Endothelial cell of umbilical vein (primary cell): Measurements from ENCODE around the gene PARD3B. TPM values are rescaled to one million over a fixed set of nuclear protein-coding genes. Genes with fewer than 3 reads are reported as not detected.

ENCODE experiments used
- BruUV-seq: library from RNA; stranded (reverse); fragments of 400-500 nt; replicated peaks from 2 replicates; lab custom pipeline; 2021; lab: Mats Ljungman, UMichigan
- CTCF ChIA-PET: fragments of 300-600, 350-600 bp; sonication (Branson Sonifier 250); formaldehyde crosslinking; loops from one replicate; lab custom pipeline; 2021; ENCODE audit warnings: antibody characterized with exemption, inconsistent platforms; lab: Charles Lee
- POLR2A ChIA-PET: fragments of 300-600, 350-600 bp; sonication (Branson Sonifier 250); formaldehyde crosslinking; loops from one replicate; lab custom pipeline; 2021; ENCODE audit warnings: antibody characterized with exemption, inconsistent platforms; lab: Charles Lee
- DNase-seq: peaks from one replicate; pipeline ENCODE4 v3.0.0-alpha.2; 2011; ENCODE audit warnings: low read depth, low spot score
- FAIRE-seq: peaks from 2 replicates; lab custom pipeline; 2011; peaks lifted over from hg19 to GRCh38; lab: Jason Lieb, UNC
- H2AFZ ChIP-seq: 2 replicates; pipeline ENCODE4 v1.6.0; 2012; ENCODE audit warnings: low read depth, low read length, control low read depth, inconsistent platforms
- H3K27ac ChIP-seq: 2 replicates; pipeline ENCODE4 v1.5.1; 2011; ENCODE audit warnings: low read depth, mild to moderate bottlenecking, control low read depth, low read length, moderate library complexity; ENCODE audit not compliant: insufficient read depth
- H3K27me3 ChIP-seq, 2 experiments: 2 replicates each; pipeline versions ENCODE4 v1.6.0 to v1.6.1; 2011; ENCODE audit warnings: low read length in 2 of 2, mixed read lengths in 1 of 2; ENCODE audit not compliant: control insufficient read depth in 2 of 2, insufficient read depth in 2 of 2
- H3K36me3 ChIP-seq, 2 experiments: 2 replicates in 1 of 2; 3 replicates in 1 of 2; pipeline ENCODE4 v1.5.1; 2011; ENCODE audit warnings: low read length in 2 of 2, mild to moderate bottlenecking in 1 of 2, moderate library complexity in 1 of 2; ENCODE audit not compliant: control insufficient read depth in 2 of 2, insufficient read depth in 2 of 2; ENCODE audit errors: extremely low read depth in 1 of 2
- H3K4me1 ChIP-seq: 3 replicates; pipeline ENCODE4 v1.5.1; 2011; ENCODE audit warnings: mild to moderate bottlenecking, low read length; ENCODE audit not compliant: control insufficient read depth, insufficient read depth; ENCODE audit errors: extremely low read depth
- H3K4me2 ChIP-seq: 2 replicates; pipeline ENCODE4 v1.6.1; 2011; ENCODE audit warnings: low read length, control low read depth, mixed read lengths; ENCODE audit not compliant: insufficient read depth
- H3K4me3 ChIP-seq, 3 experiments: fragments of 200-600 bp in 1 of 3; sonication (generic), shearing (Covaris generic) in 1 of 3; replicated peaks in 1 of 3; 2 replicates each; pipeline ENCODE4 v1.5.1; 2011 to 2016; ENCODE audit warnings: control low read depth in 3 of 3, low read length in 3 of 3, mild to moderate bottlenecking in 2 of 3, inconsistent platforms in 1 of 3, low read depth in 1 of 3, moderate library complexity in 1 of 3; ENCODE audit not compliant: insufficient read depth in 1 of 3
- H3K79me2 ChIP-seq: 2 replicates; pipeline ENCODE4 v1.6.0; 2012; ENCODE audit warnings: low read length, inconsistent platforms; ENCODE audit not compliant: control insufficient read depth, insufficient read depth
- H3K9ac ChIP-seq: replicated peaks from 2 replicates; pipeline ENCODE3; 2011; ENCODE audit warnings: low read length, control low read depth; ENCODE audit not compliant: insufficient read depth; ENCODE audit errors: extremely low read depth
- H3K9me1 ChIP-seq: replicated peaks from 3 replicates; pipeline ENCODE4 v1.6.0; 2011; ENCODE audit warnings: mild to moderate bottlenecking, low read length; ENCODE audit not compliant: control insufficient read depth, insufficient read depth; ENCODE audit errors: extremely low read depth
- H3K9me3 ChIP-seq: replicated peaks from 2 replicates; pipeline ENCODE4 v1.5.1; 2012; ENCODE audit warnings: low read length, inconsistent platforms; ENCODE audit not compliant: control insufficient read depth, insufficient read depth
- H4K20me1 ChIP-seq: replicated peaks from 2 replicates; pipeline ENCODE3; 2011; ENCODE audit warnings: mild to moderate bottlenecking, low read length; ENCODE audit not compliant: control insufficient read depth, insufficient read depth; ENCODE audit errors: extremely low read depth
- EZH2 ChIP-seq: IDR thresholded peaks from 2 replicates; pipeline ENCODE4 v1.6.1; 2012; ENCODE audit warnings: borderline replicate concordance, low read depth, mild to moderate bottlenecking, moderate library complexity, low read length, inconsistent platforms; ENCODE audit not compliant: severe bottlenecking
- FOS ChIP-seq: IDR thresholded peaks from 2 replicates; pipeline ENCODE4 v1.6.1; 2011; ENCODE audit warnings: mild to moderate bottlenecking, low read length, moderate library complexity, borderline replicate concordance; ENCODE audit not compliant: insufficient read depth
- GATA2 ChIP-seq: IDR thresholded peaks from 2 replicates; pipeline ENCODE4 v1.7.0; 2011; ENCODE audit warnings: low read depth, mild to moderate bottlenecking, moderate library complexity, mixed read lengths, low read length; ENCODE audit not compliant: insufficient read length, insufficient read depth
- JUN ChIP-seq: IDR thresholded peaks from 2 replicates; pipeline ENCODE4 v1.6.1; 2011; ENCODE audit warnings: borderline replicate concordance, low read depth; ENCODE audit not compliant: insufficient read length, insufficient read depth
- MAX ChIP-seq: IDR thresholded peaks from 2 replicates; pipeline ENCODE4 v1.6.1; 2011; ENCODE audit not compliant: insufficient read depth, insufficient read length
- MYC ChIP-seq: IDR thresholded peaks from one replicate; pipeline ENCODE4 v1.6.1; 2011; ENCODE audit warnings: mild to moderate bottlenecking, low read depth, low read length
- POLR2A ChIP-seq: IDR thresholded peaks from 2 replicates; pipeline ENCODE4 v1.6.1; 2012; ENCODE audit warnings: low read depth, mild to moderate bottlenecking, control low read depth, low read length
- POLR2AphosphoS5 ChIP-seq: IDR thresholded peaks from 2 replicates; pipeline ENCODE4 v1.6.1; 2012; ENCODE audit warnings: low read depth, mild to moderate bottlenecking, control low read depth, low read length, moderate library complexity; ENCODE audit not compliant: insufficient read depth
- dilution Hi-C: fragments of 300-500 bp; cut with MboI; formaldehyde crosslinking; loops from one replicate; pipeline ENCODE4 v1.15.0; 2019; ENCODE audit warnings: low sequenced_read_pairs; ENCODE audit not compliant: extremely low pct_ligation_motif_present
- intact Hi-C: fragments of 100-400 bp; cut with micrococcal nuclease; formaldehyde crosslinking; loops from one replicate; pipeline ENCODE4 v1.10.0; 2022
- polyA plus RNA-seq, 4 experiments: library from polyadenylated mRNA; depleted of rRNA in 3 of 4; stranded (reverse) in 3 of 4; unstranded in 1 of 4; fragments of >200 nt; gene quantifications; 2 replicates each; pipeline versions ENCODE4 v1.2.1 to v1.2.3, GENCODE V29; 2011 to 2012; ENCODE audit warnings: missing spikeins in 1 of 4
- total RNA-seq: library from RNA; stranded (reverse); gene quantifications from 2 replicates; pipeline ENCODE4 v1.2.3, GENCODE V29; 2021
- TF ChIP-seq, protein P1 (sequence below), 2 donors: IDR thresholded peaks; 1 replicate in 1 of 2; 2 replicates in 1 of 2; pipeline ENCODE4 v1.5.1; 2011; ENCODE audit warnings: low read length in 2 of 2, mild to moderate bottlenecking in 2 of 2, moderate library complexity in 2 of 2, control low read depth in 1 of 2, inconsistent platforms in 1 of 2, low read depth in 1 of 2; ENCODE audit not compliant: insufficient read depth in 1 of 2; ENCODE audit errors: extremely low read depth in 1 of 2

PARD3B gene
- total and polyA plus RNA-seq, 2 donors (not counting 3 experiments of a cell fraction or from before 2014, with no cell fraction given), result 2.2 to 30.9 TPM

- no peak for FAIRE-seq
- no peaks in the 10 kb centered on the region for H3K79me2 ChIP-seq
- no peak overlapping the region for H3K27ac ChIP-seq
- ChIA-PET CTCF (no interaction called here), POLR2A (no interaction called here)
- intact Hi-C loops, result loop anchor here (10.0 kb wide), 2 partner anchors 244 to 694 kb away; no protein-coding TSS in a partner anchor
- no peaks in the 10 kb centered on the region for H3K27me3 ChIP-seq
- H3K4me2 ChIP-seq, result no peak overlapping the region
- no TSS peak for BruUV-seq
- no peak overlapping the region for H3K9ac ChIP-seq
- H3K4me3 ChIP-seq, result no peak overlapping the region
- no peaks in the 10 kb centered on the region for H3K9me1 ChIP-seq
- no peak for DNase-seq
- H4K20me1 ChIP-seq, result no peaks in the 10 kb centered on the region
- H3K9me3 ChIP-seq, result no peaks in the 10 kb centered on the region
- TF ChIP-seq POLR2A, result no peak
- TF ChIP-seq, protein P1, sequence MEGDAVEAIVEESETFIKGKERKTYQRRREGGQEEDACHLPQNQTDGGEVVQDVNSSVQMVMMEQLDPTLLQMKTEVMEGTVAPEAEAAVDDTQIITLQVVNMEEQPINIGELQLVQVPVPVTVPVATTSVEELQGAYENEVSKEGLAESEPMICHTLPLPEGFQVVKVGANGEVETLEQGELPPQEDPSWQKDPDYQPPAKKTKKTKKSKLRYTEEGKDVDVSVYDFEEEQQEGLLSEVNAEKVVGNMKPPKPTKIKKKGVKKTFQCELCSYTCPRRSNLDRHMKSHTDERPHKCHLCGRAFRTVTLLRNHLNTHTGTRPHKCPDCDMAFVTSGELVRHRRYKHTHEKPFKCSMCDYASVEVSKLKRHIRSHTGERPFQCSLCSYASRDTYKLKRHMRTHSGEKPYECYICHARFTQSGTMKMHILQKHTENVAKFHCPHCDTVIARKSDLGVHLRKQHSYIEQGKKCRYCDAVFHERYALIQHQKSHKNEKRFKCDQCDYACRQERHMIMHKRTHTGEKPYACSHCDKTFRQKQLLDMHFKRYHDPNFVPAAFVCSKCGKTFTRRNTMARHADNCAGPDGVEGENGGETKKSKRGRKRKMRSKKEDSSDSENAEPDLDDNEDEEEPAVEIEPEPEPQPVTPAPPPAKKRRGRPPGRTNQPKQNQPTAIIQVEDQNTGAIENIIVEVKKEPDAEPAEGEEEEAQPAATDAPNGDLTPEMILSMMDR (IDR thresholded peaks at IDR 0.05; ENCODE audit: extremely low read depth in 1 of 2, insufficient read depth in 1 of 2, low read depth in 1 of 2, low read length in 2 of 2), result no peak
- TF ChIP-seq GATA2, result no peak
- no peak for TF ChIP-seq MAX
- TF ChIP-seq EZH2, result no peak
- no peak for TF ChIP-seq MYC
- no peak for TF ChIP-seq FOS
- TF ChIP-seq POLR2AphosphoS5, result no peak
- TF ChIP-seq JUN, result no peak
- H2AFZ ChIP-seq, result no peak overlapping the region
- no peaks in the 10 kb centered on the region for H3K36me3 ChIP-seq
- no peaks in the 10 kb centered on the region for H3K4me1 ChIP-seq
- dilution Hi-C loops, result no loop called here
Observed at GRCh38 chr2:205568620-205569019, 1023.3 kb downstream of the PARD3B start.
